Breast epithelium (tissue), 4 donors: ENCODE results near the gene SLC2A3. TPM values are rescaled to one million over a fixed set of nuclear protein-coding genes. Genes with fewer than 3 reads are reported as not detected.

Experiments
- DNase-seq, 2 donors: peaks; one replicate each; pipeline ENCODE4 v3.0.0-alpha.2; 2019; ENCODE audit warnings: low spot score in 2 of 2
- H3K27ac ChIP-seq, 2 donors: fragments of 200-600 bp; sonication (generic) in 1 of 2; one replicate each; pipeline ENCODE4 v1.5.1; 2016 to 2019; ENCODE audit warnings: mild to moderate bottlenecking in 1 of 2
- H3K27me3 ChIP-seq, 2 donors: fragments of 200-600 bp; sonication (generic) in 1 of 2; one replicate each; pipeline versions ENCODE4 v1.5.1 to v1.6.0; 2017 to 2019; ENCODE audit warnings: control low read depth in 1 of 2, mild to moderate bottlenecking in 1 of 2
- H3K36me3 ChIP-seq: fragments of 200-600 bp; one replicate; pipeline ENCODE4 v1.5.1; 2019
- H3K4me1 ChIP-seq, 2 donors: fragments of 200-600 bp; sonication (generic); one replicate each; pipeline ENCODE4 v1.5.1; 2016 to 2019; ENCODE audit warnings: control low read depth in 1 of 2
- H3K4me3 ChIP-seq, 3 donors: fragments of 200-600 bp; sonication (generic); 1 replicate in 2 of 3; 2 replicates in 1 of 3; pipeline ENCODE4 v1.5.1; 2016 to 2019; ENCODE audit warnings: mild to moderate bottlenecking in 3 of 3, moderate library complexity in 2 of 3
- H3K9me3 ChIP-seq, 2 donors: fragments of 200-600 bp; sonication (generic) in 1 of 2; one replicate each; pipeline ENCODE4 v1.5.1; 2016 to 2019; ENCODE audit warnings: control low read depth in 1 of 2
- CTCF ChIP-seq, 3 donors: fragments of 450-650 bp; IDR thresholded peaks; one replicate each; pipeline ENCODE4 v1.5.1; 2016 to 2017; ENCODE audit warnings: antibody characterized with exemption in 3 of 3, mild to moderate bottlenecking in 3 of 3, moderate library complexity in 3 of 3
- POLR2A ChIP-seq: fragments of 450-650 bp; IDR thresholded peaks from one replicate; pipeline ENCODE4 v1.6.1; 2016; ENCODE audit warnings: antibody characterized with exemption, mild to moderate bottlenecking, moderate library complexity
- POLR2AphosphoS5 ChIP-seq, 3 donors: sonication (generic); formaldehyde crosslinking; IDR thresholded peaks; one replicate each; pipeline ENCODE4 v1.6.1; 2017; ENCODE audit warnings: antibody characterized with exemption in 3 of 3
- intact Hi-C: fragments of 100-400 bp; cut with DNase I; formaldehyde crosslinking; loops from one replicate; pipeline ENCODE4 v1.15.1; 2023; ENCODE audit warnings: low total_unique reads
- total RNA-seq, 3 donors: library from RNA; depleted of rRNA; stranded (reverse); fragments of >200 nt; gene quantifications; one replicate each; pipeline ENCODE4 v1.1.0, GENCODE V29; 2016

SLC2A3 gene
- total RNA-seq, 3 donors from 2014 or later: 28.2 to 47.9 (median 45.8) TPM

- no peak for DNase-seq
- no peaks in the 10 kb centered on the region for H3K27me3 ChIP-seq
- H3K4me3 ChIP-seq: no peak overlapping the region
- intact Hi-C loops: no loop called here
- no peak overlapping the region for H3K27ac ChIP-seq
- H3K4me1 ChIP-seq: no peaks in the 10 kb centered on the region
- H3K36me3 ChIP-seq: no peaks in the 10 kb centered on the region
- H3K9me3 ChIP-seq: no peaks in the 10 kb centered on the region
- TF ChIP-seq CTCF (IDR thresholded peaks at IDR 0.05): no peak
These were observed 56.7 kb downstream of the SLC2A3 start for GRCh38 chr12:7879246-7879645.

- H3K4me1 ChIP-seq: no peaks in the 10 kb centered on the region
- no peak for TF ChIP-seq POLR2A
- no peak for TF ChIP-seq POLR2AphosphoS5 (IDR thresholded peaks at IDR 0.05)
- no peak for TF ChIP-seq CTCF (IDR thresholded peaks at IDR 0.05)
- intact Hi-C loops: no loop called here
These were observed 58.6 kb downstream of the SLC2A3 start for GRCh38 chr12:7877420-7877819.

GRCh38 chr12:7872566-7873319 is 63.2 kb downstream of the SLC2A3 start, which contains the start of gene SLC2A14:
SLC2A14 (minus strand) TSS chr12:7872915; CDS start chr12:7869880, 3,035 bp downstream.
- Histone ChIP-seq H3K4me3 (peak within 1 kb of the TSS in 2 of 3 donors; percentile 30 to 55), H3K4me1 (no peaks in the 10 kb centered on the region), H3K27me3 (peaks cover 0 to 12% of the 10 kb centered on the region in 2 donors), H3K9me3 (no peaks in the 10 kb centered on the region), H3K27ac (no peak within 1 kb of the TSS), H3K36me3 (no peaks in the 10 kb centered on the region)
- no peak for DNase-seq
- TF ChIP-seq CTCF (IDR thresholded peaks at IDR 0.05) (no peak), POLR2AphosphoS5 (IDR thresholded peaks at IDR 0.05) (no peak), POLR2A (no peak)
- intact Hi-C loops: no loop called here

More at GRCh38 chr12:7877420-7877819, 58.6 kb downstream of the SLC2A3 start:
- Histone ChIP-seq H3K9me3 (no peaks in the 10 kb centered on the region), H3K36me3 (no peaks in the 10 kb centered on the region), H3K4me3 (no peak overlapping the region), H3K27ac (no peak overlapping the region), H3K27me3 (peaks cover 0 to 9% of the 10 kb centered on the region in 2 donors)
- no peak for DNase-seq

GRCh38 chr12:7870335-7870734 is 65.7 kb downstream of the SLC2A3 start:
- Histone ChIP-seq H3K36me3 (no peaks in the 10 kb centered on the region), H3K4me3 (no peak overlapping the region), H3K27ac (no peak overlapping the region), H3K4me1 (no peaks in the 10 kb centered on the region), H3K27me3 (peaks cover 0 to 12% of the 10 kb centered on the region in 2 donors), H3K9me3 (no peaks in the 10 kb centered on the region)
- intact Hi-C loops: no loop called here
- DNase-seq: no peak
- no peak for TF ChIP-seq POLR2A
- TF ChIP-seq POLR2AphosphoS5 (IDR thresholded peaks at IDR 0.05): no peak
- no peak for TF ChIP-seq CTCF (IDR thresholded peaks at IDR 0.05)

Other genes starting within 250 kb of the SLC2A3 start
- gene GDF3, start 240.4 kb downstream of the SLC2A3 start, total RNA-seq: under 1 TPM in 1 of 3 donors, not detected in 2; 0.33 TPM
- not detected for gene DPPA3, start 224.8 kb downstream of the SLC2A3 start, total RNA-seq
- gene CLEC4C, start 188.8 kb downstream of the SLC2A3 start, total RNA-seq: not detected
- not detected for gene NANOGNB, start 171.0 kb downstream of the SLC2A3 start, total RNA-seq
- under 1 TPM in 2 of 3 donors, not detected in 1; 0.15 to 0.32 TPM for gene NANOG, start 146.8 kb downstream of the SLC2A3 start, total RNA-seq
- gene SLC2A14, start 63.3 kb downstream of the SLC2A3 start, total RNA-seq: 1 to 10 TPM in 1 of 3 donors, not detected in 2; 2.7 TPM
- gene FOXJ2, start 96.5 kb upstream of the SLC2A3 start, total RNA-seq: 10 to 100 TPM; 11.1 to 14.2 (median 13.4) TPM
- 10 to 100 TPM in 2 of 3 donors, 1 to 10 TPM in 1; 6.6 to 46.2 (median 17.7) TPM for gene C3AR1, start 130.2 kb upstream of the SLC2A3 start, total RNA-seq
- gene NECAP1, start 146.1 kb upstream of the SLC2A3 start, total RNA-seq: 10 to 100 TPM; 29.5 to 47.0 (median 32.3) TPM
- gene CLEC4A, start 187.4 kb upstream of the SLC2A3 start, total RNA-seq: 1 to 10 TPM; 2.5 to 3.9 (median 3.4) TPM
- gene ZNF705A, start 220.8 kb upstream of the SLC2A3 start, total RNA-seq: not detected